A549 (cell line): ENCODE measurements around the gene HABP2. TPM values are rescaled to one million over a fixed set of nuclear protein-coding genes. Genes with fewer than 3 reads are reported as not detected.

Experiments used
- ATAC-seq, 2 experiments: fragments of 200-7000 bp in 1 of 2; fragments of >200 bp in 1 of 2; cut with Nextera tagmentation in 1 of 2; cut with Tn5 transposase in 1 of 2; 3 replicates each; pipeline versions ENCODE4 v1.8.0 to v1.9.1; 2018 to 2020; ENCODE audit warnings: mild to moderate bottlenecking in 1 of 2, moderate library complexity in 1 of 2
- CTCF ChIA-PET: fragments of 300-600 bp; sonication (Branson Sonifier 250); formaldehyde crosslinking; extraction: SDS; loops from one replicate; lab custom pipeline; 2021; ENCODE audit warnings: antibody characterized with exemption, inconsistent platforms; lab: Yijun Ruan, JAX
- POLR2A ChIA-PET: fragments of 350-600 bp; formaldehyde crosslinking; extraction: SDS; loops from one replicate; lab custom pipeline; 2021; ENCODE audit warnings: antibody characterized with exemption, inconsistent platforms; lab: Yijun Ruan, JAX
- DNase-seq, 2 experiments: peaks; one replicate each; pipeline versions ENCODE4 v3.0.0 to v3.0.0-alpha.2; 2011 to 2016; ENCODE audit warnings: low read depth in 1 of 2, low spot score in 1 of 2
- FAIRE-seq: peaks from 2 replicates; lab custom pipeline; 2011; peaks lifted over from hg19 to GRCh38; lab: Jason Lieb, UNC
- H3K27ac ChIP-seq, 2 experiments: fragments of >200 bp; sonication (Bioruptor Twin); formaldehyde crosslinking; 3 replicates each; pipeline ENCODE4 v1.5.1; 2016 to 2017
- H3K4me1 ChIP-seq: fragments of >200 bp; sonication (Bioruptor Twin); formaldehyde crosslinking; 3 replicates; pipeline ENCODE4 v1.6.1; 2016
- H3K4me2 ChIP-seq: fragments of >200 bp; sonication (Bioruptor Twin); formaldehyde crosslinking; 3 replicates; pipeline ENCODE4 v1.6.1; 2016
- H3K4me3 ChIP-seq: fragments of >200 bp; sonication (Bioruptor Twin); formaldehyde crosslinking; 3 replicates; pipeline ENCODE4 v1.5.1; 2016
- H3K9me3 ChIP-seq: fragments of >200 bp; sonication (Bioruptor Twin); formaldehyde crosslinking; 3 replicates; pipeline ENCODE4 v1.6.1; 2016
- ATOH8 ChIP-seq: fragments of 250-450 bp; sonication (Bioruptor Pico); IDR thresholded peaks from 2 replicates; pipeline ENCODE4 v1.5.0; 2020; ENCODE audit warnings: low read depth, mild to moderate bottlenecking, moderate library complexity
- BHLHE40 ChIP-seq: IDR thresholded peaks from 2 replicates; pipeline ENCODE4 v1.6.1; 2012; ENCODE audit warnings: low read depth, low read length, inconsistent platforms
- EHMT2 ChIP-seq: fragments of 200-600 bp; sonication (generic); IDR thresholded peaks from 2 replicates; pipeline ENCODE4 v1.6.1; 2016; ENCODE audit warnings: antibody characterized with exemption, low read depth, mild to moderate bottlenecking, moderate library complexity
- EP300 ChIP-seq, 2 experiments: fragments of >200 bp; sonication (Bioruptor Twin); formaldehyde crosslinking; IDR thresholded peaks; 2 replicates in 1 of 2; 3 replicates in 1 of 2; pipeline ENCODE4 v1.6.1; 2016 to 2017
- FOSL2 ChIP-seq, 2 experiments: fragments of 450-650 bp in 1 of 2; fragments of >200 bp in 1 of 2; sonication (Bioruptor Twin) in 1 of 2; formaldehyde crosslinking; IDR thresholded peaks; 2 replicates each; pipeline versions ENCODE4 v1.5.0 to v1.6.1; 2016 to 2020; ENCODE audit warnings: mild to moderate bottlenecking in 1 of 2, moderate library complexity in 1 of 2
- HOXA7 ChIP-seq: fragments of 250-450 bp; sonication (Bioruptor Pico); IDR thresholded peaks from 2 replicates; pipeline ENCODE4 v1.5.0; 2020; ENCODE audit warnings: mild to moderate bottlenecking, moderate library complexity
- JUNB ChIP-seq: fragments of >200 bp; sonication (Bioruptor Twin); formaldehyde crosslinking; IDR thresholded peaks from 2 replicates; pipeline ENCODE4 v1.6.1; 2016
- KDM1A ChIP-seq: fragments of 200-600 bp; sonication (generic); IDR thresholded peaks from 2 replicates; pipeline ENCODE4 v1.6.1; 2016; ENCODE audit warnings: low read depth, mild to moderate bottlenecking
- POLR2A ChIP-seq: IDR thresholded peaks from 2 replicates; pipeline ENCODE4 v1.6.1; 2012; ENCODE audit warnings: mild to moderate bottlenecking, low read length
- REST ChIP-seq: fragments of 200-600 bp; sonication (generic); IDR thresholded peaks from 2 replicates; pipeline ENCODE4 v1.6.1; 2016; ENCODE audit warnings: antibody characterized with exemption, mild to moderate bottlenecking, moderate library complexity
- RFX5 ChIP-seq: fragments of 450-650 bp; IDR thresholded peaks from 2 replicates; pipeline ENCODE4 v1.7.1; 2014; ENCODE audit warnings: antibody characterized with exemption, mild to moderate bottlenecking, moderate library complexity
- USF2 ChIP-seq: fragments of 450-650 bp; IDR thresholded peaks from 2 replicates; pipeline ENCODE4 v1.6.1; 2014; ENCODE audit warnings: antibody characterized with exemption
- ZFP36 ChIP-seq: fragments of 450-650 bp; IDR thresholded peaks from 2 replicates; pipeline ENCODE4 v1.6.1; 2014; ENCODE audit warnings: borderline replicate concordance; ENCODE audit not compliant: partially characterized antibody
- ZSCAN20 ChIP-seq: fragments of 250-450 bp; sonication (Bioruptor Pico); IDR thresholded peaks from 2 replicates; pipeline ENCODE4 v1.8.0; 2022; ENCODE audit warnings: mild to moderate bottlenecking, moderate library complexity
- WGBS: methylation state at CpG from one replicate; pipeline ENCODE4 v1.1.6; 2017; ENCODE audit errors: missing lambda C conversion rate; 5-methylcytosine and 5-hydroxymethylcytosine counted together
- polyA plus RNA-seq, 4 experiments: library from polyadenylated mRNA; depleted of rRNA in 3 of 4; stranded (reverse); fragments of >200 nt; fragmentation: RNase III in 1 of 4; extraction: RNeasy Plus Mini Kit Qiagen cat#74134 plus additional on column Dnase treatment in 1 of 4; gene quantifications; 2 replicates in 3 of 4; 3 replicates in 1 of 4; pipeline ENCODE4 v1.2.3, GENCODE V29; 2011 to 2017

HABP2 gene
- polyA plus RNA-seq, 2 of the 4 experiments (the other 2 are of a cell fraction): 0.17 to 0.97 TPM

DNA sequence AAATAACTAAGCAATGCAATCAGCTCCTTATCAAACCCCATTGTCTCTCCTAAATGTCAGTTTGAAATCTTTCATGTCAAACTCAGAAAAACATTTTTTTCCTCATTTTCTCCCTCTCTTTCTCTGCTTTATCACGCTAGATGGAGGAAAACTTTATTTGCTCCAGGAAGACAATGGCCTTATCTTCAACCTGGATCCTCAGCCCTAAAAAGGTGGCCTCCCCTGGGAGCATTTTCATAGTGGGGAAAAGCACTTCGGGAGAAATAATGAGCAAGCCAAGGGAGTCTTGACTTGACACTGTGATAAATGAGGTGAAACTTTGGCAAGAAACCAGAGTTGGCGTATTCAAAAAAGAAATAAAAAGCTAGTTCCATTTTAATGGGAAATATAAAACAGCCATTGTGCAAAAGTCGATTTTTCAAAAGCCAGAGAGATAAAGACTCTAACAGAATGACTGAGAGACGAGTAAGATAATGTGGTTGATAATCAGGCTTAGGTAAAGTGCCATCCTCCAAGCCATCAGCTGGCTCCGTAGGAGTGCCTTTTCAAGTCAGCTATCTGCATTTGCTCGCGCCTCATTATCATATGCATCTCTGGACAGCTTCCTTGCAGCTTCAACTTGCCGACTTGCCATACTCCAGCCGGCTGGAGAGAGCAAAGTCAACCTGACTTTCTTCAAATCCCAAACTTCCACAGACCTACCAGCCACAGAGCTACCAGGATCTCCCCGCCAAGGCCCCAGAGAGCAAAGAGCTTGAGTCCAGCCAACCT is 19.9 kb downstream of the HABP2 start:
- Histone ChIP-seq H3K4me3 (no peak overlapping the region), H3K4me2 (no peak overlapping the region), H3K4me1 (no peaks in the 10 kb centered on the region), H3K9me3 (no peaks in the 10 kb centered on the region)
- ATAC-seq (no peak), DNase-seq (no peak), FAIRE-seq (no peak)
- CTCF ChIA-PET: interaction anchor here (4.9 kb wide), 1 partner anchor 10 kb away, joined by 36 read pairs; no protein-coding TSS in a partner anchor
- POLR2A ChIA-PET: no interaction called here
- whole genome bisulfite sequencing: 15% methylated on average over 11 of the region's 11 CpGs
- TF ChIP-seq EHMT2: no peak
- no peak for TF ChIP-seq HOXA7 (CRISPR knock-in tag)
- no peak for TF ChIP-seq POLR2A
- TF ChIP-seq ATOH8 (CRISPR knock-in tag): no peak
- TF ChIP-seq, all 56 proteins: peak for 0
- H3K27ac ChIP-seq: no peak overlapping the region

DNA sequence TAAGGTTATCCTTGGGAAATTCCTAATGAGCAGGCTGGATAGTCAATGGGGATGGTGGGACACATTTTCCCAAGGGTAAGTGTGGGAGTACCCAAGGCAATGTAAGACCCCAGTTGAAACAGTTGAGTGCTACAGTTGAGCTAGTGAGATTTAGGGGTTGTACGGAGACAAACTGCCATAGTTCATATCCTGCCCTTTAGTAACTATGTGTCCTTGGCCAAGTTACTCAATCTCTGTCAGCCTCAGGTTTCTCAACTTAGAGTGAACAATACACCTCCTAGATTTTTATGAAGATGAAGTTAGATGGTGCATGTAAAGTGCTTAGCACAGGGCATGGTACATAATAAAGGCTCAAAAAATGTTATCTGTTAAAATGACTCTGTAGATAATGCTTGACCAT is 20.5 kb downstream of the HABP2 start:
- 11% methylated on average over 1 of the region's 1 CpG for WGBS
- TF ChIP-seq RFX5 (no peak), REST (no peak), EP300 (IDR thresholded peaks at IDR 0.05) (no peak), BHLHE40 (no peak), POLR2A (no peak), FOSL2 (IDR thresholded peaks at IDR 0.05) (no peak), FOSL2 (CRISPR knock-in tag; IDR thresholded peaks at IDR 0.05) (no peak), ZFP36 (no peak), JUNB (no peak), ZSCAN20 (no peak), KDM1A (no peak)
- ChIA-PET POLR2A (no interaction called here), CTCF (interaction anchor here (1.8 to 4.9 kb wide), 2 partner anchors 11 to 43 kb away, joined by 5 to 36 read pairs; no protein-coding TSS in a partner anchor)
- no peak overlapping the region for H3K27ac ChIP-seq
- no peak overlapping the region for H3K4me2 ChIP-seq
- no peaks in the 10 kb centered on the region for H3K9me3 ChIP-seq
- no peaks in the 10 kb centered on the region for H3K4me1 ChIP-seq
- no peak for DNase-seq
- no peak for FAIRE-seq
- no peak overlapping the region for H3K4me3 ChIP-seq
- no peak for ATAC-seq

- FAIRE-seq: no peak
- WGBS: 37% methylated on average over 4 of the region's 4 CpGs
- no peak for ATAC-seq
- ChIA-PET CTCF (interaction anchor here (1.4 kb wide), 1 partner anchor 14 kb away, joined by 5 read pairs; no protein-coding TSS in a partner anchor), POLR2A (no interaction called here)
- TF ChIP-seq REST (peak; percentile 91), USF2 (no peak)
- no peak overlapping the region for H3K27ac ChIP-seq
- H3K9me3 ChIP-seq: no peaks in the 10 kb centered on the region
- H3K4me3 ChIP-seq: no peak overlapping the region
- no peak overlapping the region for H3K4me2 ChIP-seq
- H3K4me1 ChIP-seq: no peaks in the 10 kb centered on the region
- DNase-seq: no peak
Observed at GRCh38 chr10:113576852-113577251, 24.0 kb downstream of the HABP2 start.
